KMS-11 (cell line): ENCODE measurements around the gene WWC1.

Experiments
- H2AFZ ChIP-seq: fragments of 200-600 bp; sonication (generic); 2 replicates; pipeline ENCODE4 v1.6.1; 2016; ENCODE audit warnings: antibody characterized with exemption, mixed run types, low read depth
- H3K27ac ChIP-seq: fragments of 200-600 bp; sonication (generic); 2 replicates; pipeline ENCODE4 v1.6.1; 2016; ENCODE audit warnings: mild to moderate bottlenecking, mixed run types
- H3K27me3 ChIP-seq: fragments of 200-600 bp; sonication (generic); 2 replicates; pipeline ENCODE4 v1.6.1; 2017; ENCODE audit warnings: mild to moderate bottlenecking, low read depth, mixed run types, moderate library complexity; ENCODE audit not compliant: insufficient read depth
- H3K36me3 ChIP-seq: fragments of 200-600 bp; sonication (generic); 2 replicates; pipeline ENCODE4 v1.6.1; 2017; ENCODE audit warnings: mild to moderate bottlenecking, mixed run types; ENCODE audit not compliant: insufficient read depth
- H3K4me1 ChIP-seq: fragments of 200-600 bp; sonication (generic); 2 replicates; pipeline ENCODE4 v1.6.1; 2016; ENCODE audit warnings: mild to moderate bottlenecking, low read depth, mixed run types; ENCODE audit not compliant: poor library complexity, severe bottlenecking
- H3K4me2 ChIP-seq: fragments of 200-600 bp; sonication (generic); 2 replicates; pipeline ENCODE4 v1.7.0; 2016; ENCODE audit warnings: mild to moderate bottlenecking, mixed run types
- H3K4me3 ChIP-seq: fragments of 200-600 bp; sonication (generic); IDR thresholded peaks from 2 replicates; pipeline ENCODE4 v1.6.1; 2017; ENCODE audit warnings: low read depth, low read length, mixed read lengths; ENCODE audit not compliant: insufficient read depth
- H3K79me2 ChIP-seq: fragments of 200-600 bp; sonication (generic); 2 replicates; pipeline ENCODE4 v1.6.1; 2016; ENCODE audit warnings: low read depth, mixed run types; ENCODE audit not compliant: insufficient read depth
- H3K9ac ChIP-seq: fragments of 200-600 bp; sonication (generic); 2 replicates; pipeline ENCODE4 v1.6.1; 2016; ENCODE audit warnings: mild to moderate bottlenecking, mixed run types
- H4K20me1 ChIP-seq: fragments of 200-600 bp; sonication (generic); 2 replicates; pipeline ENCODE4 v1.6.1; 2016; ENCODE audit warnings: mild to moderate bottlenecking, mixed run types; ENCODE audit not compliant: insufficient read depth
- TF ChIP-seq, protein P1 (sequence below): fragments of 200-600 bp; sonication (generic); conservative IDR thresholded peaks from 2 replicates; pipeline ENCODE4 v1.6.1; 2017; ENCODE audit warnings: low read depth, mild to moderate bottlenecking, antibody characterized with exemption, low read length, moderate library complexity, mixed read lengths

Gene WWC1

DNA sequence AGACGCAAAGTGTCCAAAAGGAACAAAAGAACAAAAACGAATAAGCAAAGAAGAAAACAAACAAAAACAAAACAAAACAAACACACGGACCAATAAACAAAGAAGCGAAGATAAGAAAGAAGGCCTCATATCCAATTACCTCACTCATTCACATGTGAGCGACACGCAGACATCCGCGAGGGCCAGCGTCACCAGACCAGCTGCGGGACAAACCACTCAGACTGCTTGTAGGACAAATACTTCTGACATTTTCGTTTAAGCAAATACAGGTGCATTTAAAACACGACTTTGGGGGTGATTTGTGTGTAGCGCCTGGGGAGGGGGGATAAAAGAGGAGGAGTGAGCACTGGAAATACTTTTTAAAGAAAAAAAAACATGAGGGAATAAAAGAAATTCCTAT, 28.3 kb upstream of the WWC1 start:
- Histone ChIP-seq H3K4me1 (no peaks in the 10 kb centered on the region), H3K9ac (no peak overlapping the region), H3K27ac (no peak overlapping the region), H3K36me3 (no peaks in the 10 kb centered on the region), H2AFZ (no peak overlapping the region), H3K27me3 (no peaks in the 10 kb centered on the region), H3K4me2 (no peak overlapping the region), H4K20me1 (no peaks in the 10 kb centered on the region), H3K4me3 (no peak overlapping the region), H3K79me2 (no peaks in the 10 kb centered on the region)
- TF ChIP-seq, protein P1, sequence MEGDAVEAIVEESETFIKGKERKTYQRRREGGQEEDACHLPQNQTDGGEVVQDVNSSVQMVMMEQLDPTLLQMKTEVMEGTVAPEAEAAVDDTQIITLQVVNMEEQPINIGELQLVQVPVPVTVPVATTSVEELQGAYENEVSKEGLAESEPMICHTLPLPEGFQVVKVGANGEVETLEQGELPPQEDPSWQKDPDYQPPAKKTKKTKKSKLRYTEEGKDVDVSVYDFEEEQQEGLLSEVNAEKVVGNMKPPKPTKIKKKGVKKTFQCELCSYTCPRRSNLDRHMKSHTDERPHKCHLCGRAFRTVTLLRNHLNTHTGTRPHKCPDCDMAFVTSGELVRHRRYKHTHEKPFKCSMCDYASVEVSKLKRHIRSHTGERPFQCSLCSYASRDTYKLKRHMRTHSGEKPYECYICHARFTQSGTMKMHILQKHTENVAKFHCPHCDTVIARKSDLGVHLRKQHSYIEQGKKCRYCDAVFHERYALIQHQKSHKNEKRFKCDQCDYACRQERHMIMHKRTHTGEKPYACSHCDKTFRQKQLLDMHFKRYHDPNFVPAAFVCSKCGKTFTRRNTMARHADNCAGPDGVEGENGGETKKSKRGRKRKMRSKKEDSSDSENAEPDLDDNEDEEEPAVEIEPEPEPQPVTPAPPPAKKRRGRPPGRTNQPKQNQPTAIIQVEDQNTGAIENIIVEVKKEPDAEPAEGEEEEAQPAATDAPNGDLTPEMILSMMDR: no peak

GRCh38 chr5:168266016-168266415, 25.4 kb upstream of the WWC1 start:
- Histone ChIP-seq H3K4me2 (no peak overlapping the region), H3K9ac (no peak overlapping the region), H3K79me2 (no peaks in the 10 kb centered on the region), H4K20me1 (no peaks in the 10 kb centered on the region), H3K4me3 (no peak overlapping the region), H2AFZ (no peak overlapping the region), H3K27ac (no peak overlapping the region), H3K36me3 (no peaks in the 10 kb centered on the region), H3K27me3 (no peaks in the 10 kb centered on the region), H3K4me1 (peaks cover 9% of the 10 kb centered on the region)
- TF ChIP-seq, protein P1: no peak

GRCh38 chr5:168268949-168269936, 22.2 kb upstream of the WWC1 start:
- TF ChIP-seq, protein P1: peak; percentile 80
- Histone ChIP-seq H3K4me3 (no peak overlapping the region), H3K27ac (no peak overlapping the region), H2AFZ (peak overlapping the region; percentile 47; the same call in 1 of the 2 replicates), H3K4me1 (peaks cover 9% of the 10 kb centered on the region), H3K9ac (no peak overlapping the region; the same call in 1 of the 2 replicates), H3K4me2 (peak overlapping the region; percentile 84), H4K20me1 (no peaks in the 10 kb centered on the region), H3K36me3 (no peaks in the 10 kb centered on the region), H3K79me2 (no peaks in the 10 kb centered on the region), H3K27me3 (no peaks in the 10 kb centered on the region)

GRCh38 chr5:168269937-168270330, 21.5 kb upstream of the WWC1 start:
- H3K4me2 ChIP-seq: peak overlapping the region; percentile 84
- no peaks in the 10 kb centered on the region for H3K36me3 ChIP-seq
- H2AFZ ChIP-seq: no peak overlapping the region
- TF ChIP-seq, protein P1: no peak
- H3K9ac ChIP-seq: no peak overlapping the region; the same call in 1 of the 2 replicates
- H3K4me3 ChIP-seq: no peak overlapping the region
- H3K4me1 ChIP-seq: peaks cover 9% of the 10 kb centered on the region
- no peak overlapping the region for H3K27ac ChIP-seq
- no peaks in the 10 kb centered on the region for H3K79me2 ChIP-seq
- H3K27me3 ChIP-seq: no peaks in the 10 kb centered on the region
- H4K20me1 ChIP-seq: no peaks in the 10 kb centered on the region
